Dendritic cell treated with granulocyte-macrophage colony-stimulating factor and Interleukin-4, amounts not matched to agents 40 ng/mL and 50 ng/mL, for 4 days (primary cell): Measurements from ENCODE around the gene RPAP3.

ENCODE experiments used
- H3K27ac Mint-ChIP-seq: one replicate; pipeline ENCODE4 v1.8.0; 2022; ENCODE audit warnings: mild to moderate bottlenecking, mixed read lengths
- H3K27me3 Mint-ChIP-seq: one replicate; pipeline ENCODE4 v1.8.0; 2022; ENCODE audit warnings: mild to moderate bottlenecking, mixed read lengths
- H3K36me3 Mint-ChIP-seq: one replicate; pipeline ENCODE4 v1.8.0; 2022; ENCODE audit warnings: low read depth, mixed read lengths
- H3K4me1 Mint-ChIP-seq: one replicate; pipeline ENCODE4 v1.8.0; 2022; ENCODE audit warnings: low read depth, mixed read lengths
- H3K4me3 Mint-ChIP-seq: one replicate; pipeline ENCODE4 v1.8.0; 2022; ENCODE audit warnings: mild to moderate bottlenecking, moderate library complexity, mixed read lengths
- H3K9me3 Mint-ChIP-seq: one replicate; pipeline ENCODE4 v1.8.0; 2022; ENCODE audit warnings: mixed read lengths
- intact Hi-C: fragments of 100-400 bp; cut with micrococcal nuclease; formaldehyde crosslinking; loops from one replicate; pipeline ENCODE4 v1.15.0; 2022

The RPAP3 gene

DNA sequence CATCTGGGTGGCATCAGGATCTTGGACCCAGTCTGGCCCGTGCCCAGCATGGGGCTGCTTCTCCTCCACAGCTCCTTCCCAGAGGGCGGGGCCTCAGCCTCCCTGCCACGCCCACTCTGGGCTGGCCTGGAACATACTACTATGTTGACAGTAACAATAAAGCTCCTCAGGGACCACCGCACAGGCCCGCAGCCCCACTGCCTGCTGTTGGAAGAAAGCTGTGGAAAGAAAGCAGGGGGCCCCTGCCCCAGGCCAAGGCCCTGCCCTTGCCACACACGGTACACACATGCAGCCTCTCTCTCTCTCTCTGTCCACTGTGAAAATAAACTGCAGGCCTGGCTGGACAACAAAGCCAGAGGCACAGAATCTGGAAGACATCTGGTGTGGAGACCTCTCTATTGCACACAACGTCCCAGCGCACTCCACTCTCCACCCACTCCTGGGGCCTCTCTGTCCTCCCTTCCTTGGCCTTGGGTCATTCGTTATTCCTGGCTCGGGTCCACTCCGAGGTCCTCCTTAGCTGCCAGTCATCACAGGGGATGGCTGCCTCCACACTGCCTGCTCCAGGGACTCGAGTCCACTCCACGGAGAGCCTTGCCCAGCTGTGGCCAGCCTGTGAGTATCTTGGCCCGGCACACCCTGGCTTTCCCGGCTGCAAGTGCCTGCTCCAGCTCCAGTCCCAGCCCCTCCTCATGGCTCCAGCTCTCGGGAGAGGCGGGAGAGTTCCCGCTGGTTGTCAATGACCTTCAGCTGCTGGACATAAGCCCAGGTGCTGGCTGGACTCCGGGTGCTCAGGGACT, 31.2 kb upstream of the RPAP3 start:
- H3K36me3 Mint-ChIP-seq: no peaks in the 10 kb centered on the region
- H3K4me1 Mint-ChIP-seq: peaks cover 68% of the 10 kb centered on the region
- no peak overlapping the region for H3K4me3 Mint-ChIP-seq
- H3K27ac Mint-ChIP-seq: peak overlapping the region; percentile 43
- intact Hi-C loops: no loop called here
- H3K27me3 Mint-ChIP-seq: peaks cover 18% of the 10 kb centered on the region
- no peaks in the 10 kb centered on the region for H3K9me3 Mint-ChIP-seq

DNA sequence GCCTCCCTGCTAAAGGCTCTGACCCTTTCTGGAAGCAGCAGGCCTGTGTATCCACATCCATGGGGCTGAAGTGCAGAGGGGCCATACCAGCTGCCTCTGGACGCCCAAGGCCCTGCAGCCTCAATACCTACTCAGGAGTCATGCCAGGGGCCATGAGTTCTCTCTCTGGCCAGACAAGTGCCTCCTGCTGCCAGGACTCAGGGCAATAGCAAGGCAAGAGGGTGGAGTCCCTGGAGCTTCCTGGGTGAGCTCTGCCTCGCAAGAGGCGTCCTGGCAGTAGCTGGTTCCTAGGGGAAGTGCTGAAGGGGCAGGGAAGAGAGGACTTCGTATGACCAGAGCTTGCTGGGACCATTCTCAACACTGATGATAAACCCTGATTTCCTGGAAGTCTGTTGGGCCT, 30.4 kb upstream of the RPAP3 start:
- Mint-ChIP-seq H3K36me3 (no peaks in the 10 kb centered on the region), H3K9me3 (no peaks in the 10 kb centered on the region), H3K4me3 (no peak overlapping the region), H3K4me1 (peaks cover 66% of the 10 kb centered on the region), H3K27ac (peak overlapping the region; percentile 35), H3K27me3 (peaks cover 17% of the 10 kb centered on the region)
- intact Hi-C loops: no loop called here

DNA sequence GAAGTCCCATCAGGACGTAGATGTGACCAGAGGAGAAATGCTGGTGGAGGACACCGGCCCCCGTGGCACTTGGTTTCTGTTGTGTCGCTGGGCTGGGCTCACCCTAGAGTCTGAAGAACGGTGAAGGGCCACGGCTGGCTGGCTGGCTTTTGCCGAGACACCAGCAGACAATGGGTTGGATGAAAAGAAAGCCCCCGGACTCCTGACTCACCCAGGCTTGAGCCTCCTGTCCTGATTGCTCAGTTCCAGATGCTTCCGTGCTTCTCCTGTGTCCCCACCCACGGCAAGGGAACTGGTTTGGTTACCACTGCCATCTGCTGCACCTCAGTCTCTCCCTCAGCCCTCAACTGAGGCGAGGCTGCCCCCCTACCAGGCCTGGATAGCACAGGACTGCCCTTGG, 29.8 kb upstream of the RPAP3 start:
- intact Hi-C loops: no loop called here
- H3K27ac Mint-ChIP-seq: peak overlapping the region; percentile 35
- peaks cover 60% of the 10 kb centered on the region for H3K4me1 Mint-ChIP-seq
- H3K9me3 Mint-ChIP-seq: no peaks in the 10 kb centered on the region
- no peak overlapping the region for H3K4me3 Mint-ChIP-seq
- H3K36me3 Mint-ChIP-seq: no peaks in the 10 kb centered on the region
- H3K27me3 Mint-ChIP-seq: peaks cover 16% of the 10 kb centered on the region

DNA sequence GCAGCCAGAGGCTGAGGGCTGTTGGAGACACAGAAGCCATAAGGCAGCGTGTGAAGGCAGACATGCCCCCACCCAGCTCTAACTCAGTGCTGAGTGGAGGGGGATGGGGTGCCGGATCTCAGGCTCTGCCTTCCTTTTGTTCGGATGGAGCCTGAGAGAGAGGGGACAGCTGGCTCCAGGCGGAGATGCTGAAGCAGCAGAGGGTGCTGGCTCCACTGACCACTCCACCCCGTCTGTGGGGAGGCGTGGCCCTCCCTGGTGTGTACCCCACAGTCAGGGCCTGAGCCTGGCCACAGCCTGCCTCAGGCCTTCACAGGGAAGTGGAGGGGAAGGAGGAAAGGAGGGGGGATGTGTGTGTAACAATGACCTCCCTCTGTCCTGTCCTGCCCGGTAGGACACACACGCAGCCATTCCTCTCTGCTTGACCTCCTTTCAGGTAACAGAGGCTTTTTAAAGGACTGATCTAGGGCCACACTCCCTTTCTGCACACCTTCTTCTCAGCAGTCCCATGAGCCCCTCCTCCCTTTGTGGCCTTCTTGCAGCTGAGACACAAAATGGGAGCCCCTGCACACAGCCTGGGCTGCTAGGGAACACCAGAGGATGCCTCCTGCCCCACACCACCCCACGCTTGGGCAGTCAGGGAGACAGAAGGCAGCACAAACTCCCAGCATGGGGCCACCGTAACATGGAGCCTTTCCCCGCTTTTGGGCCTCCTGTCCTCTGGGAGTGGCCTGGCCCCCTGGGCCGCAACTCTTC, 29.1 kb upstream of the RPAP3 start:
- Mint-ChIP-seq H3K4me1 (peaks cover 52% of the 10 kb centered on the region), H3K27ac (peak overlapping the region; percentile 75), H3K4me3 (no peak overlapping the region), H3K36me3 (no peaks in the 10 kb centered on the region), H3K9me3 (no peaks in the 10 kb centered on the region), H3K27me3 (peaks cover 11% of the 10 kb centered on the region)
- intact Hi-C loops: no loop called here

DNA sequence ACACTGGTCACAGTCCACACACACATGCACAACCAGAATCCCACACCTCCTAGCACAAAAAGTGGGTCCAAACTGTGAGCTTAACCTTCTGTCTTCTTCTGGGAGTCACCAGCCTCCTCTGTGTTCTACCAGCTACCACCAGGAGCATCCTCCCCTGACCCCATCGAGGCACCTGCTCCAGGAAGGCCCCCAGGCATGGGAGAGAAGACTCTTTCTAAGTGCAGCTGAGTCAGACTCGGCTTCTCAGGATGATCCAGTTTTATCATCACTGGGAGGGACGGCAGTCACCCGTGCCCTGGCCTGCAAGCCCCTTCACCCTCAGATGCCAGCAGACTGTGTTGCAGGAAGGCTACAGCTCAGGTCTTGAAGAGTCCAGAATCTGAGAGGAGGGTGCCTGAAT, 27.3 kb upstream of the RPAP3 start:
- Mint-ChIP-seq H3K36me3 (peaks cover 8% of the 10 kb centered on the region), H3K4me3 (no peak overlapping the region), H3K27ac (peak overlapping the region; percentile 26), H3K27me3 (peaks cover 2% of the 10 kb centered on the region), H3K4me1 (peaks cover 45% of the 10 kb centered on the region), H3K9me3 (no peaks in the 10 kb centered on the region)
- intact Hi-C loops: no loop called here

DNA sequence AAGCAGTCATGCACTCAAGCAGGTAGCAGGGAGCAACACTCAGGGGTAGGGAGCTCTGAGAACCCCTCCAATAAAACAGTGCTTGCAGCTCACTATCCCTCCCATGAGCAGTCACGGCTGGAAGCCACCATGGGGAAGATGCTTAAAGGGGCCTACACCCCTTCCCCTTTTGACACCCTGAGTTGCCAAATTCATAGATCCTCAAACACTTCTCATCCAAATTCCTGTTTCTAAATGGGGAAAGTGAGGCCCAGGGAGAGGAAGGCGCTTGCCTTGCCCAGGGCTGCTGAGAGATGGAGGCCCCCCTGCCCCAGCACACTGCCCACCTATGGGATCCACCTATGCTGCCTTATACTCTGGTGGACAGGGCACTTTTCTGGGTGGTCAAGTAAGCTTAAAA, 26.7 kb upstream of the RPAP3 start:
- peak overlapping the region; percentile 26 for H3K27ac Mint-ChIP-seq
- peaks cover 1% of the 10 kb centered on the region for H3K27me3 Mint-ChIP-seq
- H3K4me3 Mint-ChIP-seq: no peak overlapping the region
- intact Hi-C loops: no loop called here
- no peaks in the 10 kb centered on the region for H3K9me3 Mint-ChIP-seq
- H3K4me1 Mint-ChIP-seq: peaks cover 45% of the 10 kb centered on the region
- peaks cover 8% of the 10 kb centered on the region for H3K36me3 Mint-ChIP-seq

DNA sequence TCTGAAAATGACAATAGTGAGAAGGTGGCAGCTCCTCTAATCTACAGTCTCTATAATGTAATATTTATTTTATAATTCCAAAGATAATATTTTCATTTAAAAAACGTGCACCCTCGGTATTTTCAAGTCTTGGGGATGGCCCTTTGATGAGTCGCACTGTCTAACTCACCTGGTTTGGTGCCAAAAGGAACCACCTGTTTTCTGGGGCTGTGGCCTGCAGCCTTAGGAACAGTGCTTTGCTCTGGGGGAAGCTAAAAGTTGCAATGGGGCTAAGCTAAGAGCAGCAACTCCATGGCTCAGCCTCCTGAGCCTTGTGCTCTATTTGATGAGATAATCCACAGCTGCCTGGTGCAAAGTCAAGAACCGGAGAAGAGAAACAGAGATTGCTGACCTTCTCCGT, 25.9 kb upstream of the RPAP3 start:
- Mint-ChIP-seq H3K4me3 (no peak overlapping the region), H3K27ac (no peak overlapping the region), H3K36me3 (peaks cover 8% of the 10 kb centered on the region), H3K4me1 (peaks cover 38% of the 10 kb centered on the region), H3K9me3 (no peaks in the 10 kb centered on the region), H3K27me3 (peaks cover 1% of the 10 kb centered on the region)
- intact Hi-C loops: no loop called here

DNA sequence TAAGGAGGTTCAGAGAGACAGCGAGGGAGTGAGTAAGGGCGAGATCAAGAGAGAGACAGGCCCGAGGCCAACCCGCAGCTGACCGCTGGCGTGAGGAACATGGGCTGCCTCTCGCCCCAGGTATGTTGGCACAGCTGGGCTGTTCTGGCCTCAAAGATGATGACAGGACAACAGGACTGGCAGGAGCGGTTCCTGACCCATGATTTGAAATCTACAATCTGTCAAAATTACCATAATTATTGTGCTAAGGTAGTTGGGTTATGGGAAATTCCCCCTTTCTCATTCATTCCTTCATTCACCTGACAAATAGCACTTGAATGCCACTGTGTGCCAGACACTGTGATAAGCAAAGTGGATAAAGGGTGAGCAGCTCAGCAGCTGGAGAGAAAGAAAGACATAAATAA, 24.5 kb upstream of the RPAP3 start:
- intact Hi-C loops: no loop called here
- Mint-ChIP-seq H3K4me1 (peaks cover 24% of the 10 kb centered on the region), H3K27ac (no peak overlapping the region), H3K36me3 (peaks cover 8% of the 10 kb centered on the region), H3K9me3 (no peaks in the 10 kb centered on the region), H3K27me3 (peaks cover 2% of the 10 kb centered on the region), H3K4me3 (no peak overlapping the region)

DNA sequence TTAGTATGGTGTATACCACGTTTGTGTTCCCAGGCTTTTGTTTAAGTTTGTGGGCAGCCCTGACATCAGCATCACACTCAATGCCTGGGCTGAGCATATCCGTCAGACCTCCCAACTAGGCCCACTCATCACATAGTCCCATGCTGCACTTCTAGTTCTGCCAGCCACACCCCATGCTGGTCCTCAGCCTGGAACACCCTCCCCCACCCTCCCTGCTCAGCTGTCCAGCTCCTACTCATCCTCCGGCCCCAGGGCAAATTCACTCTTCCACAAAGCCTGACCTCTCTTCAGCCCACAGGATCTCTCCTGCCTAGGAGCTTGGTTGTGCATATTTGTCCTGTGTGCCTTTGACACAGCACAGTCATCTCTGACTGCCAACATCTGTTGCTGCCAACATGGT, 23.4 kb upstream of the RPAP3 start:
- peaks cover 4% of the 10 kb centered on the region for H3K27me3 Mint-ChIP-seq
- intact Hi-C loops: no loop called here
- H3K4me3 Mint-ChIP-seq: no peak overlapping the region
- peaks cover 15% of the 10 kb centered on the region for H3K36me3 Mint-ChIP-seq
- H3K9me3 Mint-ChIP-seq: no peaks in the 10 kb centered on the region
- no peak overlapping the region for H3K27ac Mint-ChIP-seq
- peaks cover 15% of the 10 kb centered on the region for H3K4me1 Mint-ChIP-seq

DNA sequence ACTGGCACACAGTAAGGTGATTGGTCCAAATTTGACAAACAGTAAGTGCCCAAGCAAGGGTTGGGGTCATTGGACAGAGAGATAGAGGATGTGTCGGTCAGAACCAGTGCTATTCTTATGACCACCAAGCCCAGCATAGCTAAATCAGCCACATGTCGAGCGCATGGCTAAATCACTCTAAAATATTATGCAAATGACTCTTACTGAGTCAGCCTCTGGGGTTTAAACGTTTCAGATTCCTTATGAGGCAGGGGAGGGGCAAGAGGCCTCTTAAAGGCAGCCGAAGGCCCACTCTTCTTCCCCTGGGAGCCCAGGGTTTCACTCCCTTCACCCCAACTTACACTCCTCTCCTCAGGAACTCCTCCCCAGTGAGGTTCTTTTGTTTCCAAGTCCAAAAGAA, 20.1 kb upstream of the RPAP3 start:
- Mint-ChIP-seq H3K4me3 (no peak overlapping the region), H3K27me3 (peaks cover 9% of the 10 kb centered on the region), H3K36me3 (peaks cover 45% of the 10 kb centered on the region), H3K27ac (no peak overlapping the region), H3K4me1 (peaks cover 12% of the 10 kb centered on the region), H3K9me3 (no peaks in the 10 kb centered on the region)
- intact Hi-C loops: no loop called here

DNA sequence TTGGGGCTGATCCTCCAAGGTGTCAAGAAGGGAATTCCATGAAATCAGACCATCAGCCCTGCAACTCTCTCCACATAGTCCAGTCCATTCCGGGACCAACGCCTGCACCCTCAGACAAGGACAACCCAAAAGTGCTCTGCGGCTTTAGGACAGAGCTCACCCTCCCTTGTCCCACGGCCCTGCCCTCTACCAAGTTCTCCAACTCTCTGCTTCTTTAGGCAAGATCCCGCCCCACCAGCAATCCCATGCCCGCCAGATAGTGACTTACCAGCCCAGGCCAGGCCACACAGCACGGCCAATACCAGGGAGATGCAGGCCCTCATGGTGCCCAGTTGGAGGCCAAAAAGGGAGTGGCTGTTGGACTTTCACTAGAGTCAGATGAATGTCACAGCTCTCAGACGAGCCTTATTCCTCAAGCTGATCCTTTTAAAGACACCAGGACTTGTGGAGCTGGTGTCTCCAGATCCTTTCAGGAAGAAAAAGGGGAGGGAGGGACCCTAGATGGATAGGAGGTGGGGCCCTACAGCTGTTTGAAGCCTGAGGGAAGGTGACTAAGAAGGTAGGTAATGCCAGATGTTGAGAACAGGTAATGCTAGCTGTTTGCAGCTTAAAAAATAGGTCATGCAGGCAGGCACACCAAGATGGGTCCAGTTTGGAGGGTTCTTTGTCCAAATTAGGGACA, 19.4 kb upstream of the RPAP3 start, which contains the start of gene ENDOU:
TSS of gene ENDOU (minus strand) at position 400 of the 682 bp plus-strand sequence. CDS start at position 323, 77 bp downstream.
- H3K27ac Mint-ChIP-seq: no peak within 1 kb of the TSS
- intact Hi-C loops: no loop called here
- peaks cover 9% of the 10 kb centered on the region for H3K27me3 Mint-ChIP-seq
- peaks cover 14% of the 10 kb centered on the region for H3K4me1 Mint-ChIP-seq
- H3K4me3 Mint-ChIP-seq: no peak within 1 kb of the TSS
- no peaks in the 10 kb centered on the region for H3K9me3 Mint-ChIP-seq
- H3K36me3 Mint-ChIP-seq: peaks cover 52% of the 10 kb centered on the region

DNA sequence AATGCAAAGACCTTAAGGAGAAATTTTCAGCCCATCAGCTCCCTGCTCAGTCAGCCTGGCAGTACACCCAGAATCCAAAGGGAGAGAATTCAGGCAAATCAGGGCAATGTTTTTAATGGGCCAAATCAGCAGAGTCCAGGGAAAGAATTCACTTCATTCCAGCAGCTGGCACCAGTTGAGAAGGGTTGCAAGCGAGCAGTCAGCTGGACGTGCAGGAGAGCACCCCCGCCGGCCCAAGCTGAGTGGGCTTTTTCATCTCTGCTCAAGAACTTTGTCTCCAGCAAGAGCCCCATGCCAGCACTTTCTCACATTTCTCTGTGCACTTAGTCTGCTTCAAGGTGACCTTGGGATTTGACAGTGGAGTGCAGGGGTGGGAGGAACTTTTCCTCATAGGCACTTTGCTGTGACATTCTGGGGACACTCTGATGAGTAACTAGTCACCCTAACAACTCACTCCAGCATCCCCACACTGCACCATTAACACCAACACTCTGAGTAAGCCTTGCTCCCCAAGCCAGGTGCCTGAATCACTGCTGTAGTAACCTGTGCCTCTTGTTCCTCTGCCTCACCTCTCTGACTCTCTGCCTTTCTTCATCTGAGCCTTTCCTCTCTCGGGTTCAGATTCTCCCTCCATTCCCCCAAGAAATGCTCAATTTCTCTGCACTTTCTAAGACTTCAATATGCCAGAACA, 17.3 kb upstream of the RPAP3 start:
- Mint-ChIP-seq H3K27me3 (peaks cover 9% of the 10 kb centered on the region), H3K27ac (no peak overlapping the region), H3K9me3 (no peaks in the 10 kb centered on the region), H3K4me3 (no peak overlapping the region), H3K36me3 (peaks cover 56% of the 10 kb centered on the region), H3K4me1 (peaks cover 15% of the 10 kb centered on the region)
- intact Hi-C loops: no loop called here

DNA sequence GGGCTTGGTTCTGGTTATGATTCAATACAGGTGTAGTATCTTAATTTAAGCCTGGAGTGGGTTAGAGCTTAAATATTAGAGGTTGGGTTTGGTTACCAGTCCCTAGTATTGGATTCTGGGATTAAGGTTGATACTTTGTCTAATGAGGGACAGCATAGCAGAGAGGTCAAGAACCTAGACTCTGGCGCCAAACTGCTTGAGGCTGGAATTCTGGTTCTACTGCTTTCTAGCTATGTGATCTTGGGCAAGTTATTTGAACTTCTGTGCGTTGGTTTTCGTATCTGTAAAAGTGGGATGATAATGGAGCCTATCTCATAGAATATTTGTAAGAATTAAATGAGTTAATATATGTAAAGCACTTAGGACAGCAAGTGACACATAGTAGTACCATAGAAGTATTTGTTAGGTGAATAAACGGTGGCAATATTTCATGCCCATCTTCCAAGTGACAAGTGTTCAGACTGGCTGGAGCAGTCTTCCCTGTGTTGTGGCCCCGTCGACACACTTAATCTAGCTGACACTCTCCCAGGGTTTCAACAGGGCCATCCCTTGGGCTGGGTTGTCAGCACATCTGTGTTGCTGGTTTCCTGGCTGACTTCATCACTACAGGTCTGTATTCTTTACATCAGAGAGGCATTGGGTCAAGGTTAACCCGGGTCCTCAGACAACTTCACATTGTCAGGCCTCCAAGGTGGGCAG, 16.5 kb upstream of the RPAP3 start:
- H3K27ac Mint-ChIP-seq: no peak overlapping the region
- intact Hi-C loops: no loop called here

More for the DNA sequence above, 16.5 kb upstream of the RPAP3 start:
- peaks cover 56% of the 10 kb centered on the region for H3K36me3 Mint-ChIP-seq
- H3K4me3 Mint-ChIP-seq: no peak overlapping the region
- no peaks in the 10 kb centered on the region for H3K9me3 Mint-ChIP-seq
- peaks cover 23% of the 10 kb centered on the region for H3K4me1 Mint-ChIP-seq
- peaks cover 9% of the 10 kb centered on the region for H3K27me3 Mint-ChIP-seq
